HuH-7 (cell line): ENCODE measurements around the gene GPSM1.

Experiments used
- DNase-seq: peaks from one replicate; pipeline ENCODE4 v3.0.0; 2011; ENCODE audit warnings: low spot score

GPSM1 gene

DNA sequence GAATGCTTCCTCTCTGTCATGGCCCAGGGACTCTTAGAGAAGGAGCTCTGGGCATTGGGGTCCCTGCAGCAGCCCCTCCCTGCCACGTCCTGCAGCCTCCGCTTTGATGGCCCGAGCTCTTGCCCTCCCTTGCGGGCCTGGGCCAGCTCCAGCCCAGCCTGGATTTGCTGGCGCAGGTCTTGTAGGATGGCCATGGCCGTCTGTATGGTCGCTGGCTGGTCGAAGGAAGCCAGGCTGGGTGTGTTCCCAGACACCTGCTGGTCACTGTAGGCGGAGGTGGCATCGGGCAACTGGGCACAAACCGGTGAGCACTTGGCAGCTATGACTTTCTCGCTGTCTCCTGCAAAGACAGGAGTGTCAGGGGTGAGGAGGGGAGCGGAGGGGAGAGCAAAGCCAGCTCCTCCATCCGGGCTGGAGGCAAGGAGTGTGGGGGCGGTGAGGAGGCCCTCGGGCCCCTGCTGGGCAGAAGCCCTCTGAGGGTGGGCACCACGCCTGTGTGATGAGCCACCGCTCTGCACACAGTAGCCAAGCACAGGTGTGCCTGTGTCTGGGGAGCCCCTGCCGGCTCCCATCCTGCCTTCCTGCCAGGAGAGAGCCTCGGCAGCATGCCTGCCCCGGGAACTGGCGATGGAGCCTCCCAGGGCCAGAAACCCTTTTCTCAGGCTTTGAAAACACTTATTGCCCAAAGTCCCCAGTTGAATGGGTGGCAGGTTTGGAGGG is 35.9 kb upstream of the GPSM1 start:
- DNase-seq, result no peak

DNA sequence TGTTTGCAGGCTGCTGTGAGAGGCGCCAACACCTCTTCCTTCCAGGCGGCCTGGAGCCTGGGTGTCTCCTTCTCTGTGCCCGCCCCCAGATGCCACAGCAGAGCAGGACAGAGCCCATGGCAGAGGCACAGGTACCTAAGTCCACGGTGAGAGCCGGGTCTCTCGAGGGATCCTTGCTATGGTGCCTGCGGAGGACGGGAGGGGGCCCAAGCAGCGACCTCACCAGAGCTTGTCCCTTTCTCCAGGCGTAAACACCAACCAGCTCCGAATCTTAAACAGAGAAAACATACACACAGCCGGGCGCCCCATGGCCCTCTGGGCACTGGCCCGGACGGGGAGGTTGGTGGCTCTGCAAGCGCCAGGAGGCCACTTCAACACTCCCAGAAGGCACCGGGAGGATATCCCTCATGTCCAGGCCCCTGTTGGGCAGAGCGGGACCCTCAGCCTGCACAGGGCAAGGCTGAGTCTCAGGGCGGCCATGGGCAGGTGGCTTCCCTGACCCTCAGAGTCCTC is 35.3 kb upstream of the GPSM1 start:
- DNase-seq, result no peak

DNA sequence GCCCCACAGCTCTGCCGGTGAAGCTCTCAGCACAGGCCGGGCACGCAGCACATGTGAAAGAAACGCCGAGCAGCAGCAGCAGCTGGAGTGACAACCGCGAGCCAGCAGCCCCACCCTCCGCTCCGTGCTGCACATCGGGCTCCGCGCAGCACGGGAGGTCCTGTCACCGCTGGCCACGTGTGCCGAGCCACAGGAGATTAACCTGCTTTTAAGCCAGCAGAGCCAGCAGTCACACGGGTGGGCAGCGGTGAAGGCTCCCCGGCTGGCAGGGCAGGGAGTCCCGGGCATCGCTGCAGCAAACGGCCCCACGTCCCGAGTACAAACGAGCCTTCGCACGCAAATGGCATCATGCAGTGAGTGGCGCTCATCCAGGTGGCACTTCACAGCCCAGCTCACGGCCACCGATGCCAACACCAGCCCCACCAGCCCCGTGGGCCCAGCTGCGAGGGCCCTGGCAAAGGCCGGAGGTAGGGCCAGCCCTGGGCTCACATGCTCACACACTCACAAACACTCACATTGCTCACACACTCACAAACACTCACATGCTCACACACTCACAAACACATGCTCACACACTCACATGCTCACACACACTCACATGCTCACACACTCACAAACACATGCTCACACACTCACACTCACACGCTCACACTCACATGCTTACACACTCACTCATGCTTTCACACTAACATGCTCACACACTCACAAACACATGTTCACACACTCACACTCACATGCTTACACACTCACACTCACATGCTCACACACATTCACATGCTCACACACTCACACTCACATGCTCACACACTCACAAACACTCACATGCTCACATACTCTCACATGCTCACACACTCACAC is 34.5 kb upstream of the GPSM1 start:
- no peak for DNase-seq

DNA sequence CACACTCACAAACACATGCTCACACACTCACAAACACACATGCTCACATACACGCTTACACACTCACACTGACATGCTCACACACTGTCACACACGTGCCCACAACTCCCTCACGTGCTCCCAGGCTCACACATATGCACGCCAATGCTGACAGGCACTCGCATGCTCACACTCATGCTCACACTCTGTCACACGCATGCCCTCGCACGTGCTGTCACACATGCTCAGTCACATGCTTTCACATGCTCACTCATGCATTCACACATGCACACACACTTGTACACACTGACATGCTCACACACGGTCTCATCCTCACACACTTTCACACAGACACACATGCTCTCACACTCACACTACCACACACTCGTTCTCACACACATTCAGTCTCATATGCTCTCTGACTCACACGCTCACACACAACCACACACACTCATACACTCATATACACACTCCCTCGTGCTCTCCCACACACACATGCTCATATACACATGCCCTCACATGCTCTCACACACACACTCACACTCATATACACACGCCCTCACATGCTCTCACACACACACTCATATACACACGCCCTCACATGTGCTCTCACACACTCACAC is 33.8 kb upstream of the GPSM1 start:
- no peak for DNase-seq

DNA sequence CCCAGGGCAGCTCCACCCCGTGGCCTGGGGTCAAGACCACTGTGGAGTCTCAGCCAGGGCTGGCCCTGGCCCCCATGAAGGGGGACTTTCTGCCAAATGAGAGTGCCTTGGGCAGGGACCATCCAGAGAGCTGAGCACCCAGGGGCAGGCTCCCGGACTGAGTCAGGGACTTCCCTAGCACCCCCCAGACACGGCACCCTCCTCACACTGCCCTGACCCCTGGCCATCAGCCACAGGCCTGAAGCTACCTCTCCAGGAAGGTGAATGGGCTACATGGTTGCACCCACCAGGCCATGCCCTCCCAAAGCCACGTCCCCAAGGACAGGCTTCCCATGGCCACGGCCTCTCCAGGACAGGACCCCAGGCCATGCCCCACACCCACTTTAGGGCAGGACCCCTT is 32.9 kb upstream of the GPSM1 start:
- DNase-seq, result no peak

DNA sequence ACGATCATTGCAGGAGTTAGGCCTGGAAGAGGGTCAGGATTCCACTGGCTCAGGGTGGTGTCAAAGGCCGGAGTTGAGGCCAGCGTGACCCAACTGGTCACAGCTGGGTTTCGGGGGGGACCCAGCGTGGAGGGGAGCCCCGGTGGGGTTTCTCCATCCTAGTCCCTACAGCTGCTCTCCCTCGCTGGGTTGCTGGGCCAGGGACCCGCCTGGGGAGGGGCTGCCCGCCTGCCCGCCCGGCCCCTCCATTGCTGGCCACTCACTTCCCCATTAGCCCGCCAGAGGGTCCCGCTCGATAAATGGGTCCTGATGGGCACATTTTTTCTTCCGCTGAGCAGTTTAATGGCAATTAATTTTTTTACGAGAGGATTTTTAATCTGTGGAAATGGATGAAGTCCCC is 32.3 kb upstream of the GPSM1 start:
- DNase-seq, result no peak

DNA sequence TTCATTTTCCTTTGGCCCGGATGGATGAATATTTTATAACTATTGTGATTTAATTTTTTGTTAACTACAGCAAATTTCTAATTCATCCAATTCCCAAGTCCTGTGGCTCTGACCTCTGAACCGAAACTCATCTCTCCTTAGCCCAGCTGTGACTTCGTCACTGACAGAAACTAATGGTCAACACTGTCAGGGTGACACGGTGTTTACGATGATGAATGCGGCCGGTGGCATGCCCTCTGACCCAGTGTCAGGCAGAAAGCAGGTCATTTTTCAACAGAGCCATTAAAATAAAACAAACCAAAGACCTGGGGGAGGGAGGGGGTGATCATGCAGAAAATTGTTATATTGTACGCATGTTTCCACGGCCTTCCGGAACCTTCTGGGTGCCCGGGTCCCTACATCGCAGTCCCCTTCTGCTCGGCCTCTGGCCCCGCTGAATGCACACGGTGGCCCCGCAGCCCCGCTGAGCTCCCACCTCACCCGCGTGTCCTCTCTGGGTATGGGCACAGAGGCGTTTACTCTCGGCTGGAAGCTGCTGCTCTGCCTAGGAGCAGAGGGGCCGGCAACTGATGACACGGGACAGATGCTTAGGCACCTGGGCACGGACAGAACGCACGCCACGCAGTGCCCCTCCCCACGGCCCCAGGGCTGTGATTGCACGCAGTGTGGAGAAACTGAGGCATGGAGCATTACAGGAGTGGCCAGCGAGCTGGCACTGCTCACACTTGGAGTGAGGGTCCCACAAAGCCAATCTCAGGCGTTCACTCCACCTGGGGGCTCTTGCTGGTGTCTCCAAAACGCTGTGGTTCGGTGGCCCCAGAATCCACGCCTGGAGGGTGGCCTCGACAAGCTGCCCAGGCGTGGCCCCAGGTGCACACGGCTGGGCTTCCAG is 31.6 kb upstream of the GPSM1 start:
- DNase-seq, result no peak

DNA sequence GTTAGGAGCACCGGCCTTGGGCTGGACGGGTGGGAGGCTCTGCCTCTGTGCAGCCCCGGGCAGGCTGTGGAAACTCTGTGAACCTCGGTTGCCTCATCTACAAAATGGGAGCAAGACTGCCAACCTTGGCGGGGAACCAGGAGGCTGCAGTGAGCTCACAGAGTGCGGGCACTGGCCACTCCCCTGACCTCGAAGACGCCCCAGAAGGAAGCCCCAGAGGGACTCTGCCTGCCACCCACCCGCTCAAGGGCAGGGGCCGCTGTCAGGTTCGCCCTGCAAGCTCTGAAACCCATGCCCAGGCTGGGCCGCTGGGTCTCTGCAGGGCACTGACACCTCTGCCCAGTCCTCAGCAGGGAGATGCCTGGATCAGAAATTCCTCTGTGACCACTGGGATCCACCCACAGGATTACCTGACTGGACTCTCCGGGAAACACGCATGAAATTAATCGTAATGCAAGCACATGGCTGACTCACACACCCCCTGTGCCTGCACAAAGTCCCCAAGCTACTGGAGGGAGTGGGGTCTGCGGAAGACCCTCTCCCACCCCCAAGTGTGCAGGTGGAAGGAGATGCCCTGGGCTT is 30.8 kb upstream of the GPSM1 start:
- no peak for DNase-seq

DNA sequence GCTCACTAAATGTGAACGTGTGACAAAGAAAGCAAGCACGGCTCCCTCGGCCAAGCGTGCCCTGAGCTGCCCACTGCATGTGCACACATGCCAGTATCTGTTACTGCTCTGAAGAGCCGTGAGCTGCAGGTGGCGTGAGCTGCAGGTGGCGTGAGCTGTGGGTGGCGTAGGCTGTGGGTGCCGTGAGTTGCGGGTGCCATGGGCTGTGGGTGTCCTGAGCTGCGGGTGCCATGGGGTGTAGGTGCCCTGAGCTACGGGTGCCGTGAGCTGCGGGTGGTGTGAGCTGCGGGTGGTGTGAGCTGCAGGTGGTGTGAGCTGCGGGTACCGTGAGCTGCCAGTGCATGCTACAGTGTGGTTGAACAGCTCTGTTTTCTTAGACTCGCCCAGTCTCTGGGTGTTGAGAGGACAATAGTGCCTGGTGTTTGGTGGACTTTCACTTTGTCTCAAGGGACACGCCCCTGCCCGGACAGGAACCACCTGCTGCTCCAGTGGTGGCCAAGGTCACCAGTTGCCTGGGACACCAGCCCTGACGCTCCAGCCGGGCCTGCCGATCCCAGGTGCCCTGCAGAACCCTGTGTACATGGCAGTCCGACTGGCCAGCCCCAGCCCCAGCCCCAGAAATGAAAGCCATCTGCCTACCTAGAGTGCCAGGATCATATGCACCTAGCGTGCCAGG is 30.2 kb upstream of the GPSM1 start:
- DNase-seq, result peak; percentile 66

DNA sequence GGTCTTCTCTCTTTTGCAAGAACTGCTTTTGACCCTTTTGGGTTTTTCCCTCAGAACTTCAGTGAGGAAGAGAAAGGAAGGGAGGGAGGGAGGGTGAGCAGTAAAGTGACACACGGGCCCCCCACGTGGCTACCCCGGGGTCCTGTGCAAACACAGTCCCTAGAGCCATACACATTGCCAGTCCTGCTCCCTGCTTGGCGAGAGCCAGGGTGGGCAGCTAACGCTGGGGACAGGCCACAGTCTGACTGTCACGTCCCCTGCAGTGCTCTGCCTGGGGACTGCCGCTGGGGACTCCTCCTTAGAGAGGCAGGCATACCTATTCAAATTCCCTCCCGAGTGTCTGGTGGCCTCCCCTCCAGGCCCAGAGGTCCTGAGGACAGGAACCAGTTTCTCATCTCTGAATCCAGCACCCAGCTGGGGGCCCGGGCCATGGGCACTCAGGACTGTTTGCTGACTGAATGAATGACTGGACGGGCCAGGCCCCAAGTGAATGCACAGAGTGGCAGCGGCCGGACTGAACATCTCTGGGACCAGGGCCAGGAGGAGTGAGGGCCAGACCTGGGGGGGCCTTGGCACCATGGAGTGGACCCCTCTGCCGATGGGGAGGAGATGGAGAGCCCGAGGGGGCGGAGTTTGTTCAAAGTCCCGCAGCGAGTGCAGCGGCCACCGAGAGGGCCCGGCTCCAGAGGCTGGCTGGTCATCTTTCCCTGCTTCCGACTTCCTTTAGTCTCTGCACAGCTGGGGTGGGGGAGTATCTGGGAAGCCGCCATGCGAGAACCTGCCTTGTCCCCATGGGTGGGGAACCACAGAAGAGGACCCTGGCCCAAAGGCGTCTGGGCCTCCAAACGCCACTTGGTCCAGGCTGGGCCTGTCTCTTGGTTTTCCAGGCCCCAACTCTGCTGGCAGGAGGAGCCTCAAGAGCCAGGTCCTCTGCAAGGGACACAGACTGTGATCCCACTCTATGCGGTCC is 29.3 kb upstream of the GPSM1 start:
- DNase-seq, result no peak

DNA sequence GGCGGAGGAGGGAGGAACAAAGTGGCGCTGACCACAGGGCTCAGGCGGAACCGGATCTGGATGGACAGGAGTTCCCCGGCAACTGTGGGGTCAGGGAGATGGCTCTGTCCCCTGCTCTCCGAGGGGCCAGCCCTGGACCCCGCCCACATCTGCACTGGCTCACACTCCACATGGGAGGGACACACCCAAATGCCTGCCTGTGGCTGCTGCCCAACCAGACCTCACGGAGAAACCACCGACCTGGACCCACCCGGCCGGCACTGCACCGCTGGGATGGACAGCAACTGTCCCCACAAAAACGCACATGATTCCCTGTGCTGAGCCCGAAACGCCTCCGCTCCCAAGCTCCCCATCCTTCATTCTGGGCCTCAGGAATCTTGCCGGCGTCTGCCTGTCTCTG is 28.2 kb upstream of the GPSM1 start:
- DNase-seq, result no peak

DNA sequence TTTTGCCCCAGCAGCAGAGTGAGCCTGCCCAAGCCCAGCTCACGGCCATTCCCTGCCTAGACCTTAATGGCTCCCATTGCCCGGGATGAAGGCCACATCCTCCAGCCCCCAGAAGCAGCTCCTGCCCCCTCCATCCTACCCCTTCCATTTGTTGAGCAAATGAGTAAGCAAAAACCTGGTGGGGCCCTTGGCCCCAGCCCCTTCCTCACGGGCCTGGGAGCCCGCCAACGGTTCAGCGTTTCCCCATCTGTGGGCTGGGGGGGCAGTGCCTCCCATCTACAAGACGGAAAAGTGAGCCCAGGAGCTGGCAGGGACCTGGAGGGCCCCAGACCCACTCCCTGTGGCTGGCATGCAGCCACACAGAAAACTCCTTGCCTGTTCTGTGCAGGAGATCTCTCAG is 27.8 kb upstream of the GPSM1 start:
- no peak for DNase-seq

DNA sequence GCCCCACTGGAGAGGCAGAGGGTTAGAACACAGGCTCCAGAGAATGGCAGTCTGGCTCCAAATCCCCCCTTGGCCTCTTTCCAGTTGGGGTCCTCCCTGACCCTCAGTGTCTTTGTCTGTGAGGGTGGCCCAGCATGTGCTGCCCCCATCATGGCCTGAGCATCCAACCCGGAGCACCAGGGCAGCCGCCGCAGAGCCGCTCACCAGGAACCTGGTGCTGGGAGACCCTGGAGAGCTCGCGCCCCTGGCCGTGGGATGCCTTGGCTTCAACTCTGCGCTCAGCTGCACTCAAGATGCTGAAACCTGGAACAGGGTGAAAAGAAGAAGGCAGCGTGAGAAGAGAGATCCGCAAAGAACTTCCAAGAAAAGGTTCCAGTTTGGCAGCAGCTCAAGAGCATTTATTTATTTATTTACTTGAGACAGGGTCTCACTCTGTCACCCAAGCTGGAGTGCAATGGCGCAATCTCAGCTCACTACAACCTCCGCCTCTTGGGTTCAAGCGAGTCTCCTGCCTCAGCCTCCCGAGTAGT is 27.3 kb upstream of the GPSM1 start:
- DNase-seq, result no peak

DNA sequence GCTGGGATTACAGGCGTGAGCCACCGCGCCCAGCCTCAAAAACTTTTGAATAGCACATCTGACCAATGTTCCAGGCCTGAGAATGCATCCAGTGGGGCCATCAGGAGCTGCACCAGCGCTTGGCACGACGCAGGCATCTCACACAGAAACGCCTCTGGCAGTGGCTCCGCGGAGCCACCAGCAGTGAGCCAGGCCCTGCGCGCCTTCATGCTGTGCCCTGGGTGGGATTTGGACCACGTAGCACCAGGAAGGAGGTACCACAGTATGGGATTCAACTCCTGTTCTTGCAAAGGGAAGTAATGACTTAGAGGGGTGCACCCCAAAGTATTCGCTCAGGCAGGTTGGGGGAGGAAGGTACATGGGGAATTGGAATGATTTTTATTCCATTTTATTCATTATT is 26.5 kb upstream of the GPSM1 start:
- DNase-seq, result no peak

DNA sequence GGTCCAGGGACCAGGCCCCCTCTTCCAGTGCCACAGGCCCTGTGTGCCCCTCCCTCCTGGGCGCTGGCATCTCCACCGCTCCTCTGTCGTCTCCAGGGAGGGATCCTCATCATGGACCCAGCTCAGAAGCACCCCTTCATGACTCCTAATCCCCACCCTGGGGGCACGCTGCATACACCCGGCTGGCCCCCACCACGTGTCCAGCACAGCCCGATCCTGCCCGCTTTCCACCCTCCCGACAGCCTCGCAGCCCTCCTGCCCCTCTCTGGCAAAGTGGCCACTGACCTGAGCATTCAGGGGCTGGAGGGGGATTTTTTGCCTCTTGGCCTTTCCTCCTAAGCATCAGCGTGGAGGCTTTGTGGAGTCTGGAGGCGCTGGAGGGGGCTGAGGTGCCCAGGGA is 24.8 kb upstream of the GPSM1 start:
- no peak for DNase-seq

DNA sequence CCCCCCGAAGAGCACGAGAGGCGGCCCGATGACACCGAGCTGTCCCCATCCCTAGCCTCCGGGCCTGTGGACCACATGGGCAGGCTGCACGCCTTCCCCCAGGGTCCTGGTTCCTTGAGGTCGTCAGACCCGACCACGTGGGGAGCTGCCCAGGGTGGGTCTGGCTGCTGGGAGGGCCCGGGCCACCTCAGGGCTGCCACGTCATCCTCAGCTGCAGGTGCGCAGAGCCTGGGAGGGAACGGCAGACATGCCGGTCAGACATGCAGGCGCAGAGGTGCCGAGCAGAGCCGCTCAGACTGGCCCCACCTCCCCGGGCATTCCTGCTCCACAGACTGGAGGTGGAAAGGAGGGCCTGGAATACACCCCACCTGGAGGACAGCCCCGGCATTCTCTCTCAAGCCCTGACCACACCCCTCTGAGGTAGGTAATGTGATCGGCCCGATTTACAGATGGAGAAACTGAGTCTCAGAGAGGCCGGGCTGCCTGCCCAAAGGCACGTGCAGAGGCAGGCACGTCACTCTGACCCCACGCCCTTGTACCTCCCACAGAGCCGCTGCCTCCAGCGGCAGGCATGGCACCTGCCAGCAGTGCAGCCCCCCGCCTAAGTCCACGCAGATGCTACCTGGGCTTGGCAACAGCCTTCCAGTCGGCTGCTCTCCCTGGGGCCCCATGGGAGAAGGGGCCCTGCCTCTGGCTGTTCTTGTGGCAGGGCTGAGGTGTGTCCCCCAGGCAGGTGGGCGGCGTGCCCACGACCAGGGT is 24.1 kb upstream of the GPSM1 start:
- no peak for DNase-seq

DNA sequence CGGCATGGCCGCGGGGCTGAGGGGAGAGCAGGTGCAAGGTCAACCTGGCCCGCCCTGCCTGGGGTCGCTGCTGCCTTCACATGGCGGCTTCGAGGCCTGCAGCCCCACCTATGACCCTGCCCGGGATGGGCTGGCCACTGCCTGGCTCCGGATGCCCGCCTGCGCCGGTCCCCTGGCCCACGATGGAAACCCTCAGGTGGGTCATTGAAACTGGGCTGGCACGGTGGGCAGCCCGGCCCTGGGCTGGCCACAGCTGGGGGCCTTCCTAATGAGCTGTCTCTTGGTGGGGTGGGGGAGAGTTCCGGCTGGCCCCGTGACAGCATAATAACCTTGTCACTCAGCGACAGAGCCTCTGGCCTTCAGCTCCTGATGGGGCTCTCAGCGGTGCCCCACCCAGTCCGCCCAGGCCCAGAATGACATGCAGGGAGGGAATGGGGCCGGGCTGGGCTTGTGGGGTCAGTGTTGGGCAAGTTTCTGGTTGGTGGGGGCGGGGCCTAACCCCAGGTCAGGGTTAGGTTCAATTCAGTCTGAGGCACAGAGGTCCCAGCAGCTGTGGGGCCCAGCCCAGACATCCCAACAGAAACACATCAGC is 23.4 kb upstream of the GPSM1 start, which contains the start of gene CCDC187:
CCDC187 (minus strand) TSS at position 270 of the 592 bp plus-strand sequence; CDS start at position 6, 264 bp downstream.
- DNase-seq, result no peak

DNA sequence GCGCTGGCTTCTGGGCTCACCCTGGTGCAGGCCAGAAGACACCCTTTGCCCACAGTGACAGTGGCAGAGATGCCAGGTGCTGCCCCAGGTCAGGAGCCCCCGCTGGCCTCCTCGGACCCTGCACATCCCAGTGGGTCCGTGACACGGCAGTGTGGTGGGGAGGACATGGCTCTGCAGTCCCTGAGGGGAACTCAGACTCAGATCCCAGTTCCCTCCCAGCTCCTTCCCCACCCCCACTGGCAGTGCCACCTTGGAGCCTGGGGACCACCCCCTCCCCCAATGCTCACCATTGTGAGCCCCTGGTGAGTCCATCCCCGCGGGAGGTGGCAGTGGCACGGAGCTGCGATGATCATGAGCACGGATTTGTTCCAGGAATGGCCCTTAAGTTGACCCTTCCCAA is 22.9 kb upstream of the GPSM1 start:
- DNase-seq, result no peak
